Right lobe of liver (tissue), 6 donors: ENCODE data around the gene VAV2. TPM values are rescaled to one million over a fixed set of nuclear protein-coding genes. Genes with fewer than 3 reads are reported as not detected.

Experiments used
- ATAC-seq, 4 donors: fragments of 200-7000 bp; cut with Tn5 transposase; one replicate each; pipeline ENCODE4 v1.9.1; 2020; ENCODE audit warnings: mild to moderate bottlenecking in 4 of 4, moderate library complexity in 4 of 4
- DNase-seq, 3 donors: peaks; one replicate each; pipeline ENCODE4 v3.0.0-alpha.2; 2020
- H3K27ac ChIP-seq, 3 donors: fragments of 200-600 bp; one replicate each; pipeline ENCODE4 v1.8.0; 2022
- H3K27me3 ChIP-seq, 2 donors: fragments of 200-600 bp; one replicate each; pipeline ENCODE4 v1.8.0; 2022
- H3K36me3 ChIP-seq, 4 donors: fragments of 200-600 bp; sonication (generic) in 1 of 4; one replicate each; pipeline versions ENCODE4 v1.5.1 to v1.8.0; 2017 to 2022; ENCODE audit warnings: control low read depth in 1 of 4
- H3K4me1 ChIP-seq, 4 donors: fragments of 200-600 bp; sonication (generic) in 1 of 4; one replicate each; pipeline versions ENCODE4 v1.5.1 to v1.8.0; 2017 to 2022; ENCODE audit warnings: control low read depth in 1 of 4
- H3K4me3 ChIP-seq, 3 donors: fragments of 200-600 bp; one replicate each; pipeline ENCODE4 v1.8.0; 2022
- H3K9me3 ChIP-seq, 4 donors: fragments of 200-600 bp; sonication (generic) in 1 of 4; one replicate each; pipeline versions ENCODE4 v1.5.1 to v1.8.0; 2017 to 2022; ENCODE audit warnings: control low read depth in 1 of 4
- CTCF ChIP-seq, 4 donors: fragments of 200-600 bp in 3 of 4; fragments of 450-650 bp in 1 of 4; IDR thresholded peaks; one replicate each; pipeline versions ENCODE4 v1.5.1 to v1.8.0; 2016 to 2022; ENCODE audit warnings: antibody characterized with exemption in 4 of 4, mild to moderate bottlenecking in 2 of 4
- POLR2A ChIP-seq: fragments of 450-650 bp; IDR thresholded peaks from one replicate; pipeline ENCODE4 v1.6.1; 2017; ENCODE audit warnings: antibody characterized with exemption, mild to moderate bottlenecking
- WGBS: methylation state at CpG from one replicate; pipeline ENCODE4 v1.1.6; 2018; ENCODE audit warnings: low coverage, low lambda C conversion rate; ENCODE audit not compliant: insufficient coverage; ENCODE audit errors: missing lambda C conversion rate; 5-methylcytosine and 5-hydroxymethylcytosine counted together
- intact Hi-C, 2 donors: fragments of 100-400 bp; cut with DNase I; formaldehyde crosslinking; loops; one replicate each; pipeline versions ENCODE4 v1.11.2 to v1.14.1; 2022
- total RNA-seq, 6 experiments: library from RNA; depleted of rRNA in 2 of 6; stranded (reverse); fragments of >200 nt in 2 of 6; fragmentation: NEBNext Ultra II Directional in 3 of 6; extraction: Animal tissue kit (Norgen Biotek cat#: 25700) in 3 of 6; gene quantifications; one replicate each; pipeline versions ENCODE4 v1.1.0 to v1.2.4, GENCODE V29; 2016 to 2023
- donor health status: DM: no; HTN: yes; CAD: no.
- donor health status: DM: no; HTN: no; CAD: no.
- donor health status: DM: no; HTN: no; CAD: no.
- donor health status: DM: no; HTN: yes; CAD: no.
- donor health status: DM: no; HTN: yes; CAD: no.

VAV2 gene
- total RNA-seq, 6 experiments from 2014 or later = 30.1 to 44.3 (median 34.9) TPM

- H3K4me1 ChIP-seq = peaks cover 0 to 19% (median 9%) of the 10 kb centered on the region in 4 donors
- DNase-seq (peak in 2 of 3 donors; percentile 9 to 29), ATAC-seq (no peak)
- TF ChIP-seq POLR2A (no peak), CTCF (IDR thresholded peaks at IDR 0.05) (no peak)
- intact Hi-C loops = no loop called here
- H3K9me3 ChIP-seq = no peaks in the 10 kb centered on the region
- H3K27ac ChIP-seq = no peak overlapping the region
- WGBS = 88% methylated on average over 3 of the region's 12 CpGs
- no peak overlapping the region for H3K4me3 ChIP-seq
- peaks cover 0 to 4% (median 0%) of the 10 kb centered on the region in 4 donors for H3K36me3 ChIP-seq
- H3K27me3 ChIP-seq = no peaks in the 10 kb centered on the region
Observed at GRCh38 chr9:133939845-133940244, 52.3 kb downstream of the VAV2 start.

- intact Hi-C loops = no loop called here
- H3K4me3 ChIP-seq = no peak overlapping the region
- no peak overlapping the region for H3K27ac ChIP-seq
- no peaks in the 10 kb centered on the region for H3K27me3 ChIP-seq
- 82% methylated on average over 8 of the region's 23 CpGs for WGBS
- H3K36me3 ChIP-seq = peaks cover 0 to 4% (median 0%) of the 10 kb centered on the region in 4 donors
- no peak for TF ChIP-seq POLR2A
- TF ChIP-seq CTCF (IDR thresholded peaks at IDR 0.05) = no peak
- no peaks in the 10 kb centered on the region for H3K9me3 ChIP-seq
- no peak for DNase-seq
- peak in 1 of 4 donors; percentile 9 for ATAC-seq
- peaks cover 0 to 19% (median 9%) of the 10 kb centered on the region in 4 donors for H3K4me1 ChIP-seq
Observed at GRCh38 chr9:133939171-133939785, 52.8 kb downstream of the VAV2 start.

- H3K27me3 ChIP-seq = no peaks in the 10 kb centered on the region
- ATAC-seq (no peak), DNase-seq (no peak)
- peaks cover 0 to 19% (median 9%) of the 10 kb centered on the region in 4 donors for H3K4me1 ChIP-seq
- TF ChIP-seq POLR2A = no peak
- WGBS = 86% methylated on average over 10 of the region's 14 CpGs
- no peak overlapping the region for H3K27ac ChIP-seq
- no peak overlapping the region for H3K4me3 ChIP-seq
- H3K9me3 ChIP-seq = no peaks in the 10 kb centered on the region
- intact Hi-C loops = no loop called here
- H3K36me3 ChIP-seq = peaks cover 0 to 4% (median 0%) of the 10 kb centered on the region in 4 donors
Observed at GRCh38 chr9:133938753-133939152, 53.4 kb downstream of the VAV2 start.

- Histone ChIP-seq H3K9me3 (no peaks in the 10 kb centered on the region), H3K27ac (no peak overlapping the region), H3K36me3 (peaks cover 0 to 4% (median 0%) of the 10 kb centered on the region in 4 donors), H3K4me1 (peaks cover 0 to 19% (median 9%) of the 10 kb centered on the region in 4 donors), H3K4me3 (no peak overlapping the region), H3K27me3 (no peaks in the 10 kb centered on the region)
- DNase-seq (no peak), ATAC-seq (no peak)
- TF ChIP-seq CTCF (IDR thresholded peaks at IDR 0.05) (no peak), POLR2A (no peak)
- WGBS = 92% methylated on average over 7 of the region's 10 CpGs
- intact Hi-C loops = no loop called here
Observed at GRCh38 chr9:133938086-133938485, 54.0 kb downstream of the VAV2 start.

- no peaks in the 10 kb centered on the region for H3K9me3 ChIP-seq
- no peak overlapping the region for H3K4me3 ChIP-seq
- intact Hi-C loops = no loop called here
- ATAC-seq = no peak
- TF ChIP-seq CTCF (IDR thresholded peaks at IDR 0.05) (no peak), POLR2A (no peak)
- 70% methylated on average over 4 of the region's 4 CpGs for WGBS
- no peaks in the 10 kb centered on the region for H3K27me3 ChIP-seq
- H3K27ac ChIP-seq = no peak overlapping the region
- peaks cover 0 to 4% (median 0%) of the 10 kb centered on the region in 4 donors for H3K36me3 ChIP-seq
- DNase-seq = no peak
- H3K4me1 ChIP-seq = peaks cover 0 to 22% (median 11%) of the 10 kb centered on the region in 4 donors
Observed at GRCh38 chr9:133937120-133937519, 55.0 kb downstream of the VAV2 start.
